Measurements from ENCODE around the gene BCAM. TPM values are rescaled to one million over a fixed set of nuclear protein-coding genes. Genes with fewer than 3 reads are reported as not detected.

Gene BCAM
- total RNA-seq, 2 experiments from 2014 or later = not detected

DNA sequence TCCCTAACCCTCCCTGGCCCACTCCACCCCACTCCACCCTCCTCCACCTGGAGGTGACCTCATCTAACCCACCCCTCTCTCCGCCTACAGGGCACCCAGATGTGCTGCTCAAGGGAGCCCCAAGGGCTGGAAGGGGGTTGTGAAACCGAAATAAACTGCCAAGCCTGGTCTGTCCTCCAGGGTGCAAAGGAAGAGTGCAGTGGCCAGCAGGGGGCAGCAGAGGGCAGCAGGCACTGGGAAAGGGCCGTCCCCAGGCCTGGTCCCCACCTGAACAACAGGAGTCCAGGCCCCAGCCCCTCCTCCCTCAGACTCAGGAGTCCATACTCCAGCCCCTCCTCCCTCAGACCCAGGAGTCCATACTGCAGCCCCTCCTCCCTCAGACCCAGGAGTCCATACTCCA is 8.4 kb upstream of the BCAM start:
- H3K27me3 Mint-ChIP-seq = no peaks in the 10 kb centered on the region
- Histone ChIP-seq H3K4me3 (ENCODE audit: low read length) (no peak overlapping the region), H3K27me3 (ENCODE audit: control insufficient read depth in 1 of 2, insufficient read depth in 2 of 2, low read length in 2 of 2) (no peaks in the 10 kb centered on the region), H3K4me1 (ENCODE audit: insufficient read depth, low read length) (peaks cover 20% of the 10 kb centered on the region), H3K36me3 (ENCODE audit: insufficient read depth, low read length) (no peaks in the 10 kb centered on the region), H3K27ac (ENCODE audit: low read depth in 1 of 2, low read length in 2 of 2) (no peak overlapping the region), H3K9me3 (ENCODE audit: control insufficient read depth in 1 of 2, insufficient read depth in 1 of 2, low read length in 2 of 2) (peaks cover 0 to 8% of the 10 kb centered on the region in 2 experiments)
- DNase-seq (peak; percentile 70 to 88 (median 81)), ATAC-seq (ENCODE audit: poor library complexity) (peak; percentile 98)
- no peak overlapping the region for H3K4me3 Mint-ChIP-seq
- peaks cover 9% of the 10 kb centered on the region for H3K4me1 Mint-ChIP-seq (ENCODE audit: low read depth)
- TF ChIP-seq, protein P1, sequence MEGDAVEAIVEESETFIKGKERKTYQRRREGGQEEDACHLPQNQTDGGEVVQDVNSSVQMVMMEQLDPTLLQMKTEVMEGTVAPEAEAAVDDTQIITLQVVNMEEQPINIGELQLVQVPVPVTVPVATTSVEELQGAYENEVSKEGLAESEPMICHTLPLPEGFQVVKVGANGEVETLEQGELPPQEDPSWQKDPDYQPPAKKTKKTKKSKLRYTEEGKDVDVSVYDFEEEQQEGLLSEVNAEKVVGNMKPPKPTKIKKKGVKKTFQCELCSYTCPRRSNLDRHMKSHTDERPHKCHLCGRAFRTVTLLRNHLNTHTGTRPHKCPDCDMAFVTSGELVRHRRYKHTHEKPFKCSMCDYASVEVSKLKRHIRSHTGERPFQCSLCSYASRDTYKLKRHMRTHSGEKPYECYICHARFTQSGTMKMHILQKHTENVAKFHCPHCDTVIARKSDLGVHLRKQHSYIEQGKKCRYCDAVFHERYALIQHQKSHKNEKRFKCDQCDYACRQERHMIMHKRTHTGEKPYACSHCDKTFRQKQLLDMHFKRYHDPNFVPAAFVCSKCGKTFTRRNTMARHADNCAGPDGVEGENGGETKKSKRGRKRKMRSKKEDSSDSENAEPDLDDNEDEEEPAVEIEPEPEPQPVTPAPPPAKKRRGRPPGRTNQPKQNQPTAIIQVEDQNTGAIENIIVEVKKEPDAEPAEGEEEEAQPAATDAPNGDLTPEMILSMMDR (IDR thresholded peaks at IDR 0.05) = peak; percentile 71
- H3K27ac Mint-ChIP-seq = no peak overlapping the region
- ChIA-PET POLR2A (no interaction called here), CTCF (no interaction called here)
- intact Hi-C loops (cut with DNase I, micrococcal nuclease) = loop anchor here (1.0 kb wide), 1 partner anchor 45 kb away; no protein-coding TSS in a partner anchor
- H3K36me3 Mint-ChIP-seq (ENCODE audit: low read depth) = no peaks in the 10 kb centered on the region
- H3K9me3 Mint-ChIP-seq = no peaks in the 10 kb centered on the region

DNA sequence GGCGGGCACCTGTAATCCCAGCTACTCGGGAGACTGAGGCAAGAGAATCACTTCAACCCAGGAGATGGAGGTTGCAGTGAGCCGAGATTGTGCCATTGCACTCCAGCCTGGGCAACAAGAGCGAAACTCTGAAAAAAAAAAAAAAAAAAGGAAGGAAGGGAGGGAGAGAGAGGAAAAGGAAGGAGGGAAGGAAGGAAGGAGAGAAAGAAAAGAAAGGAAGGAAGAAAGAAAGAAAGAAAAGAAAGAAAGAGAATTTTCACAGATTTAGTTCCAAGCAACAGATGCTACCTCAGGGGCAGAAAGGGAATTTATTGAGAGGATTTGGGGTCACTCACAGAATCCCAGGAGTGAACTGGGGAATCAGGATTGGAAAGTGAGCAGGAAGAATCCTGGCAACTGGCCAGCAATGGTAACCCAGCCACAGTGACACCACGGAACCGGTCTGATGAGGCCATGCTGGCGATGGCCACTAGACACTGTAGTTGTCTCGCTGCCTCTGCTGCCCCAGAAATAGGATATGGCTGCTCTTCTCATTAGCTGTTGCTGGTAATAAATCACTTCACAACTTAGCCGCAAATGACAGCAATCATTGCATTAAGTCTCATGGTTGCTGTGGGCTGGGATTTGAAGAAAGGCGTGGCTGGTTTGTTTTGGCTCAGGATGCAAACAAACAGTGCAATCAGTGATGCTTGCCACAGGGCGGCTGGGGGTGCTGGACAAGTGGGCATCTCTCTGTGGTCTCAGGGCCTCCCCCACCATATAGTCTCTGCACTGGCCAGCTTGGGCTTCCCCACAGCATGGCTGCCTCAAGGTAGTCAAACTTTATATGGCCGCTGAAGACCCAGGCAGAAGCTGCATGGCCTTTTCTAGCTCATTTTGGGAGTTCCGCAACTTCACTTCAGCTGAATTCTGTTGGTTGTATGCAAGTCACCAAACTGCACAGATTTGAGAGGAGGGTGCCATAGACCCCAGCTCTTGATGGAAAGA is 5.2 kb upstream of the BCAM start:
- ATAC-seq (ENCODE audit: poor library complexity) (no peak), DNase-seq (no peak)
- no peaks in the 10 kb centered on the region for H3K36me3 ChIP-seq (ENCODE audit: insufficient read depth, low read length)
- ChIA-PET CTCF (no interaction called here), POLR2A (no interaction called here)
- peaks cover 11% of the 10 kb centered on the region for H3K27me3 Mint-ChIP-seq
- H3K27ac ChIP-seq (ENCODE audit: low read depth in 1 of 2, low read length in 2 of 2) = no peak overlapping the region
- intact Hi-C loops (cut with DNase I, micrococcal nuclease) = no loop called here
- H3K9me3 ChIP-seq (ENCODE audit: control insufficient read depth in 1 of 2, insufficient read depth in 1 of 2, low read length in 2 of 2) = peaks cover 0 to 13% of the 10 kb centered on the region in 2 experiments
- H3K27me3 ChIP-seq (ENCODE audit: control insufficient read depth in 1 of 2, insufficient read depth in 2 of 2, low read length in 2 of 2) = peaks cover 7 to 12% of the 10 kb centered on the region in 2 experiments
- H3K4me1 ChIP-seq (ENCODE audit: insufficient read depth, low read length) = peaks cover 5% of the 10 kb centered on the region
- TF ChIP-seq, protein P1 (IDR thresholded peaks at IDR 0.05) = no peak
- H3K4me3 Mint-ChIP-seq = no peak overlapping the region
- no peaks in the 10 kb centered on the region for H3K9me3 Mint-ChIP-seq
- H3K27ac Mint-ChIP-seq = no peak overlapping the region
- no peaks in the 10 kb centered on the region for H3K4me1 Mint-ChIP-seq (ENCODE audit: low read depth)
- H3K4me3 ChIP-seq (ENCODE audit: low read length) = no peak overlapping the region
- no peaks in the 10 kb centered on the region for H3K36me3 Mint-ChIP-seq (ENCODE audit: low read depth)

DNA sequence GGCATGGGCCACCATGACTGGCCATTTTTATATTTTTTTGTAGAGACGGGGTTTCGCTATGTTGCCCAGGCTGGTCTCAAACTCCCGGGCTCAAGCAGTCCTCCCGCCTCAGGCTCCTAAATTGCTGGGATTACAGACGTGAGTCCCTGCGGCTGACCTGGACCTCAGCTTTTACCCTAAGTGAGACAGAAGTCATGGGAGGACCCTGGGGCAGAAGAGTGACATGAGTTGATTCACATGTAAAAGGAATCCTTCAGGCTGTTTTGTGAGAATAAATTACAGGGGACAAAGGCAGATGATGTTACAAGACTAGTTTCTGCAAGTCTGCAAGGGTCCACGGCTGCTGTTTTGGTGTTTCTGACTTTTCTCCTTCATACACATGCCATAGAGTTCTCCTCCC is 2.6 kb upstream of the BCAM start:
- TF ChIP-seq, protein P1 (IDR thresholded peaks at IDR 0.05) = no peak

More for the DNA sequence above, 2.6 kb upstream of the BCAM start:
- POLR2A ChIA-PET = no interaction called here
- intact Hi-C loops (cut with DNase I, micrococcal nuclease) = no loop called here
- no peaks in the 10 kb centered on the region for H3K36me3 Mint-ChIP-seq (ENCODE audit: low read depth)
- H3K4me1 Mint-ChIP-seq (ENCODE audit: low read depth) = no peaks in the 10 kb centered on the region
- DNase-seq (no peak), ATAC-seq (ENCODE audit: poor library complexity) (no peak)
- CTCF ChIA-PET = no interaction called here
- H3K27me3 Mint-ChIP-seq = peaks cover 33% of the 10 kb centered on the region
- Histone ChIP-seq H3K27me3 (ENCODE audit: control insufficient read depth in 1 of 2, insufficient read depth in 2 of 2, low read length in 2 of 2) (peaks cover 17 to 29% of the 10 kb centered on the region in 2 experiments), H3K27ac (ENCODE audit: low read depth in 1 of 2, low read length in 2 of 2) (no peak overlapping the region), H3K4me3 (ENCODE audit: low read length) (no peak overlapping the region), H3K4me1 (ENCODE audit: insufficient read depth, low read length) (peaks cover 6% of the 10 kb centered on the region), H3K36me3 (ENCODE audit: insufficient read depth, low read length) (no peaks in the 10 kb centered on the region), H3K9me3 (ENCODE audit: control insufficient read depth in 1 of 2, insufficient read depth in 1 of 2, low read length in 2 of 2) (peaks cover 0 to 17% of the 10 kb centered on the region in 2 experiments)
- H3K27ac Mint-ChIP-seq = no peak overlapping the region
- no peaks in the 10 kb centered on the region for H3K9me3 Mint-ChIP-seq
- no peak overlapping the region for H3K4me3 Mint-ChIP-seq
